PC-3 (cell line): ENCODE measurements around the gene GABPA.

Source experiments
- CTCF ChIP-seq: fragments of 300-600 bp; sonication (generic); conservative IDR thresholded peaks from 2 replicates; pipeline ENCODE4 v1.5.1; 2017; ENCODE audit warnings: antibody characterized with exemption, low read depth, mild to moderate bottlenecking, low read length
- EZH2phosphoT487 ChIP-seq: fragments of 300-600 bp; sonication (generic); IDR thresholded peaks from 2 replicates; pipeline ENCODE4 v1.6.1; 2018; ENCODE audit warnings: mild to moderate bottlenecking, antibody characterized with exemption, low read length, borderline replicate concordance

GRCh38 chr21:25734904-25735645 is at the start of gene GABPA, which contains the start of gene ATP5PF:
- TF ChIP-seq CTCF (no peak), EZH2phosphoT487 (no peak)
